Measurements from ENCODE around the gene ARHGAP28.

- TF ChIP-seq POLR2A (IDR thresholded peaks at IDR 0.05) (no peak), CTCF (IDR thresholded peaks at IDR 0.05) (no peak)
Measured at GRCh38 chr18:6746386-6746960, 17.0 kb downstream of the ARHGAP28 start.
